Lower leg skin (tissue), 3 donors: Measurements from ENCODE around the gene SLC1A1.

Source experiments
- CTCF ChIP-seq, 3 donors: fragments of 450-650 bp; IDR thresholded peaks; one replicate each; pipeline ENCODE4 v1.5.1; 2016; ENCODE audit warnings: antibody characterized with exemption in 3 of 3, mild to moderate bottlenecking in 3 of 3, moderate library complexity in 2 of 3
- POLR2A ChIP-seq, 2 donors: fragments of 450-650 bp; IDR thresholded peaks; one replicate each; pipeline ENCODE4 v1.6.1; 2016 to 2017; ENCODE audit warnings: antibody characterized with exemption in 2 of 2, mild to moderate bottlenecking in 1 of 2, moderate library complexity in 1 of 2

GRCh38 chr9:4502444-4502843 lies 12.2 kb downstream of the SLC1A1 start:
- TF ChIP-seq CTCF (IDR thresholded peaks at IDR 0.05), result no peak
- TF ChIP-seq POLR2A (IDR thresholded peaks at IDR 0.05), result no peak
